ENCODE results near the gene MED27. TPM values are rescaled to one million over a fixed set of nuclear protein-coding genes. Genes with fewer than 3 reads are reported as not detected.

MED27 gene
- total RNA-seq, 1 donor from 2014 or later = 15.7 TPM

DNA sequence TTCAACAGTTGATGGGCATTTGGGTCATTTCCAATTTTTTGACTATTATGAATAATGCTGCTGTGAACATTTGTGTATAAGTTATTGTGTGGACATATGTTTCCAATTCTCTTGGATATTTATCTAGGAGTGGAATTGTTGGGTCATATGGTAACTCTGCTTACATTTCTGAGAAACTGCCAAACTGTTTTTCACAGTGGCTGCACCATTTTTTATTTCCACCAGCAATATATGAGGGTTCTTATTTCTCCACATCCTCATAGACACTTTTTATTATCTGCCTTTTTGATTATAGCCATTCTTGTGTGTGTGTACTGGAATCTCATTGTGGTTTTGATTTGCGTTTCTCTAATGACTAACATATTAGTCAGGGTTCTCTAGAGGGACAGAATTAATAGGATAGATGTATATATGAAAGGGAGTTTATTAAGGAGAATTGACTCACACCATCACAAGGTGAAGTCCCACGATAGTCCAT lies 14.7 kb upstream of the MED27 start:
- no peaks in the 10 kb centered on the region for H3K4me1 ChIP-seq
- no peak overlapping the region for H3K27ac ChIP-seq
- H3K36me3 ChIP-seq = no peaks in the 10 kb centered on the region
- ATAC-seq = no peak
- no peaks in the 10 kb centered on the region for H3K9me3 ChIP-seq
- DNase-seq = no peak
- H3K4me3 ChIP-seq = no peak overlapping the region
- TF ChIP-seq CTCF (IDR thresholded peaks at IDR 0.05) = no peak
- peaks cover 11% of the 10 kb centered on the region for H3K27me3 ChIP-seq (ENCODE audit: low read depth)
- intact Hi-C loops (cut with DNase I) = no loop called here

- peaks cover 9% of the 10 kb centered on the region for H3K27me3 ChIP-seq (ENCODE audit: low read depth)
- H3K36me3 ChIP-seq = no peaks in the 10 kb centered on the region
- ATAC-seq = no peak
- no peaks in the 10 kb centered on the region for H3K9me3 ChIP-seq
- no peak overlapping the region for H3K27ac ChIP-seq
- intact Hi-C loops (cut with DNase I) = no loop called here
- TF ChIP-seq CTCF (IDR thresholded peaks at IDR 0.05) = no peak
- DNase-seq = no peak
- no peaks in the 10 kb centered on the region for H3K4me1 ChIP-seq
- H3K4me3 ChIP-seq = no peak overlapping the region
Observed at GRCh38 chr9:132090771-132091170, 11.1 kb upstream of the MED27 start.

DNA sequence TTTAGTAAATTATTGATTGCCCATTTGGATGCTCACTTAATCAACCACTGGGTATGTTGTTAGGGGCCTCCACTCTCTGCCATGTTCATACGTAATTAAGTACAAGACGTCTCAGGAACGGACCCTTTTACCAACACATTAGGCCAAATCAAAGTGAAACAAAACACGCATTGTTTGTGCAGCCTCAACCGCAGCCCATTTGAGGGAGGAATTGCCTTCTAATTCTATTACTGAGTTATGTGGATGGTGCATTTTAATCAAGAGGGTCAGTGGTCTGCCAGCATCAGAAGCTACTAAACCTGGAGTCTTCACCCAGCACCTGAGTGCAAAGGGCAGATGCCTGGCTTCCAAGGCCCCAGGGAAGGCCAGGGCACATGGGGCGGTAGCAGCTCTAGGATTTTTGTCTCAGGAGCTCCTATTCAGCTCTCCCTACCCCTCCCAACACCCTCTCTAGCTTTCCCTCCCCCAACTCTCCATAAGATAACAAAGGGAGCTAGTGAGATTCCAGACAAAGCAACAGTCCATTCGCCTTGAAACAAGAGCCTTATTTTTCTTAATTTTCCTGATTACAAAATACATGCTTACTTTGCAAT lies 7.9 kb upstream of the MED27 start:
- TF ChIP-seq CTCF (IDR thresholded peaks at IDR 0.05) = no peak

DNA sequence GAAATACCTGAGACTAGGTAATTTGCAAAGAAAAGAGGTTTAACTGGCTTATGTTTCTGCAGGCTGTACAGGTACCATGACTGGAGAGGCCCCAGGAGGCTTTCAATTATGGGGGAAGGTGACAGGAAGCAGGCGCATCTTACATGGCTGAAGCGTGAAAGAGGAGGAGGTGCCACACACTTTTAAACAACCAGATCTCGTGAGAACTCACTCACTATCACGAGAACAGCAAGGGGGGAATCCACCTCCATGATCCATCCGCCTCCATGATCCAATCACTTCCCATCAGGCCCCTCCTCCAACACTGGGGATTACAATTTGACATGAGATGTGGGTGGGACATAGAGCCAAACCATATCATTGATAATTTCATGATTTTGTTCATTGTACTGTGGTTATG lies 2.5 kb upstream of the MED27 start:
- Histone ChIP-seq H3K27me3 (ENCODE audit: low read depth) (peaks cover 4% of the 10 kb centered on the region), H3K9me3 (no peaks in the 10 kb centered on the region), H3K36me3 (peaks cover 3% of the 10 kb centered on the region), H3K27ac (no peak overlapping the region), H3K4me3 (no peak overlapping the region), H3K4me1 (peaks cover 18% of the 10 kb centered on the region)
- ATAC-seq = no peak
- TF ChIP-seq CTCF (IDR thresholded peaks at IDR 0.05) = no peak
- no peak for DNase-seq
- intact Hi-C loops (cut with DNase I) = no loop called here

More for the DNA sequence above, 7.9 kb upstream of the MED27 start:
- ATAC-seq (no peak), DNase-seq (no peak)
- Histone ChIP-seq H3K27me3 (ENCODE audit: low read depth) (peaks cover 9% of the 10 kb centered on the region), H3K4me3 (no peak overlapping the region), H3K27ac (no peak overlapping the region), H3K4me1 (no peaks in the 10 kb centered on the region), H3K36me3 (no peaks in the 10 kb centered on the region), H3K9me3 (no peaks in the 10 kb centered on the region)
- intact Hi-C loops (cut with DNase I) = no loop called here

GRCh38 chr9:132078699-132079356 lies 839 bp downstream of the MED27 start:
- H3K4me3 ChIP-seq = peak overlapping the region; percentile 80
- peak overlapping the region; percentile 72 for H3K27ac ChIP-seq
- H3K36me3 ChIP-seq = peaks cover 32% of the 10 kb centered on the region
- H3K9me3 ChIP-seq = no peaks in the 10 kb centered on the region
- DNase-seq = no peak
- intact Hi-C loops (cut with DNase I) = no loop called here
- peaks cover 19% of the 10 kb centered on the region for H3K4me1 ChIP-seq
- no peaks in the 10 kb centered on the region for H3K27me3 ChIP-seq (ENCODE audit: low read depth)
- no peak for TF ChIP-seq CTCF (IDR thresholded peaks at IDR 0.05)
- ATAC-seq = peak; percentile 38 to 52
